ENCODE data around the gene TRIM72. TPM values are rescaled to one million over a fixed set of nuclear protein-coding genes. Genes with fewer than 3 reads are reported as not detected.

Gene TRIM72
- total and polyA plus RNA-seq, 2 of the 8 experiments (the other 6 are each of a cell fraction or from before 2014, with no cell fraction given), result 0.57 to 2.1 TPM

DNA sequence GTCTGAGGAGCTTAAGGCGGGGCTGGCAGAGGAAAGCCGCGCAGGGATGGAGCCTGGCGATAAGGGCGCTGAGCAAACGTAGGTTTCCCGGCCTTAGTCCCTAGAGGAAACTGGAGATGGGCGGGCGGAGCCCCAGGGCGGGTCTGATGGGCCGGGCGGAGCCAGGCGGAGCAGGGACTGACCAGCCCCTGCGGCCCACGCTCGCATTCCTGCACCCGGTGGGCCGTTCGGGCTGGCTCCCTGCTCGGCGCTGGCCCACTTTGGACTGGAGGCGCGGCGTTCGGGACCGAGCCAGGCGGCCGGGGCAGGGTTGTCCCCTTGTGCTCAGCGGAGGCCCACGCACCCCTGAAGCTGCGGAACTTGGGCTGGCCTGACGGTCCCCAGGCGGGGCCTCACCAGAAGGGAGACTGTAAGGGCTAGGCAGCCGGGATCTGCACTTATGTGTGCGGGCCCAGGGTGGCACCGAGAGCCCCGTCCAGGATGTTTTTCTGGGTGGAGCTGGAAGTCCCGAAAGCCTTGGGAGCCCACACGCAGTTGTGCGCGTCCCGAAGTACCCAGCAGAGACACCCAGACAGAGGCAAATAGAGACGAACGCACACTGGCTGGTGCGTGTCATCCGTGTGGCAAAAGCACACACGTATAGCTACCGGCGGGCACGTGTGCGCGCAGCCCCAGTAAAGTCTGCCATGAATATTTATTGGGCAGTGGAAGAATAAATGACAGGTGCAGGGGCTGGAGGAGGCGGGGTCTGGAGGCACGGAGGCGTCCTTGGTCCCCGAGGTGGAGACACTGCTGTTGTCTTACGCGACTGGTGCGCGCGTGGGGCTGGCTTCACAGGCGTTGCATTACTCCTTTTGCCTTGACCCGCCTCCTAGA, 1.6 kb downstream of the TRIM72 start (continued):
- peak; percentile 85 for TF ChIP-seq KDM4A (IDR thresholded peaks at IDR 0.05; ENCODE audit: low read depth, low read length, severe bottlenecking)
- no peak for TF ChIP-seq POLR2AphosphoS5 (IDR thresholded peaks at IDR 0.05; ENCODE audit: low read depth, low read length)
- no peak for TF ChIP-seq SAP30 (IDR thresholded peaks at IDR 0.05; ENCODE audit: insufficient read depth, insufficient replicate concordance, low read length)

Measured in H1 (cell line).